Stimulated activated CD8-positive, alpha-beta memory T cell treated with anti-CD3 and anti-CD28 coated beads, Interleukin-12 subunit alpha, Interleukin-12 subunit beta, amount 100 ng/mL, for 1 hour (primary cell): ENCODE measurements around the gene PPP2R1B.

ENCODE experiments used
- DNase-seq: peaks from one replicate; pipeline ENCODE4 v3.0.0-alpha.2; 2020; ENCODE audit warnings: low read depth

Gene PPP2R1B

DNA sequence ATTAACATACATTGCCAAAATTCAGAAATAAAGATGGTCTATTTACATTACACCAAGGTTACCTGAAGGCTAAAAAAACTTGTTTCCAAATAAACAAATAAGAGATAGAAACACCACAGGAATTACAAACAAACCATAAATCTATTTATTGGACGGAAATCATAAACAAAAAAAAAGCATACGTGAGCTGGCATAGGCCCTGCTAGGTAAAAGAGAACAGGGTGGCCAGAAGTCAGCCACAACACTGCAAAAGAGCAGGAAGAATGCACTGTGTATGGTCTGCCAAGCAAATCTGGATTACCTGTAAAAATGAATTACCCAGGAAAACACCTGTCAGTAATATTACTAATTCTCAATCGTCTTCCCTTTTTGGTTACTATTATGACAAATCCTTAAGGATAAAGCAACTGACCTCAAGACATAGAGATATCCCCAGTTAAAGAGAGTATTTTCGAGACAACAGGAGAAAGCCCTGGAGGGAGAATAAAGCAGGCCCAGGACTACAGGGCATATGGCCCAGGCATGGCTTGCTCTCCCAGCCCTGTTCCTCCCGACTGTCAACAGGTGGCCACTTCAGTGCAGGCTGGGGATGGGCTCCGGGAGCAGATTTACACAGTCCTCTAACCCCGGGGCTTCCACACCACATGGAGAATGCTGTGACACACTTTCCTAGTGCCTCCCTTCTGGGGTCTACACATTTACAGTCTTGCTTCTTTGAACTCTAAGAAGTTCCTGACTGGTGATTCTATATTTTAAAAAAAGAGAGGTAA is 18.0 kb downstream of the PPP2R1B start:
- DNase-seq = no peak

DNA sequence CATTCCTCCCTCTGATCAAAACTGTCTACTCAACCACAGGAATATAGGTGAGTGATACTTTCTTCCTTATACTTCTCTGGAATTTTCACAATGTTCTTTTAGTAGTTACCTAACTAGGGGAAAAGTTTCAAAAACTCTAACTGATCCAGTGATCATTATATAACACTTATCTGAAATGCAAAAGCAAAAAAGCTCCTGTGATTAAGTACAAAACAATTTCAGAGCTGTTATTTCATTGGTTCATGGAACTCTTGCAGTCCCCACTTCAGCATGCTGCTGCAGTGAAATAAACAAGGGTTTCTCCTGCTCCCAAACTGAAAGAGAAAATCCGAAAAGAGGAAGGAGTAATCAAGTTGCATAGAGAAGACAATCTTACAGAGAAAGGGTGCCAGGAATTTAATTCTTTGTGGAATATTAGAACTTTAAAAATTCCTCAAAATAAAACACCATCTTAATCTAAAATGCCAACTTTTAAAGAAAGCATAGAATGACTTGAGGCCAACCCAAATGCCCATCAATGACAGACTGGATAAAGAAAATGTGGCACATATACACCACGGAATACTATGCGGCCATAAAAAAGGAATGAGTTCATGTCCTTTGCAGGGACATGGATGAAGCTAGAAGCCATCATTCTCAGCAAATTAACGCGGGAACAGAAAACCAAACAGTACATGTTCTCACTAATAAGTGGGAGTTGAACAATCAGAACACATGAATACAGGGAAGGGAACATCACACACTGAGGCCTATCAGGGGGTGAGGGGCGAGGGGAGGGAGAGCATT is 20.3 kb downstream of the PPP2R1B start:
- no peak for DNase-seq

DNA sequence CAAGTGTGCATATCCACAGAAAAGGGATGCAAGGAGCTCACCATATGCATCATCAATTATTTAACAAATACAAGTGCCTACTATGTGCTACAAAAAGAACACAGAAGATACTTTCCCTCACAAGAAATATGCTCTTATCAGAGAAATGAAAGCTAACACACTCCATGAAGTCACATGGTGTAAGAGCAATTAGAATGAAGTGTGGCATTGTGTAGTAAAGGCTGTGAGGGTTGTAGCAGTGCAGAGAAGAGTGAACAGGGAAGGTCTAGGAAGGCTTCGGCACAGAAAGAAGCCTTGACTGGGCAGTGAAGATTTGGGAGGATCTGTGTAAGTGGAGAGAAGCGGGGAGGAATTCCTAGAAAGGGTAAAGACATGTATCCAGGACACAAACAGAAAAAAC is 22.5 kb downstream of the PPP2R1B start:
- no peak for DNase-seq

DNA sequence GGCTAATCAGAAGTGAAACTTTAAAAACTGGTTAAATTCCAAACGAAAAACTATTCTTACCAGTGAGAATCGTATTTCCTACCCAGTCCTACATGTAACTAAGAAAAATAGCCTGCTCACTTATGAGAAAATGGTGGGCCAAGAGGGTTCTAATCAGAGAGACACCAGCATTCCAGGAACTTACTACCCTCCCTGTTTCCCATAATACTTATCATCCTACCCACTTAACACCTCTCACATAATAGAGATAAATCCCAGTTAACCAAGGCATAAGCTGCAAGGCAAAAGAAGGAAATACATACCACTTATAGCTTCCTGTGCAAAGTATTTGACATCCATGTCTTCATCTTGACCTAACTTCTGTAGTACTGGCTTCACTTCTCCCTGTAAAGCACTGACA is 24.4 kb downstream of the PPP2R1B start:
- no peak for DNase-seq

DNA sequence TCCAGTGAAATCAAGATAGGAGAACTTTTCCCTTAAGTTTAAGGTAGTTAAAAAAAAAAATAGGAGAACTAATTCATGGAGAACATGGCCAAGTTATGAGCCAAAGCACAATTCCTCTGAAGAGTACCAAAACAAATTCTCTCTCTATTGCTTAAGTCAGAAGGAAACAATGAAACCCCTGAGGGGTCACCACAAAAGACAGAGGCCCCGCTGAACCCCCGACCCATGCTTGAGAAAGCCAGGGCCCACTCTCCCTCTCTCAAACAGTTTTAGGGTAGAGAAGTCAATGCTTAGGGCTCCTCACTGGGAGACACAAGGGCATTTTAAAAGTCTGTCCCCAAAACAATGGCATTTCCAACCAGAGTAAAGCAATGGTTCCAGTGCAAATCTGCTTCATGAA is 26.9 kb downstream of the PPP2R1B start:
- no peak for DNase-seq

DNA sequence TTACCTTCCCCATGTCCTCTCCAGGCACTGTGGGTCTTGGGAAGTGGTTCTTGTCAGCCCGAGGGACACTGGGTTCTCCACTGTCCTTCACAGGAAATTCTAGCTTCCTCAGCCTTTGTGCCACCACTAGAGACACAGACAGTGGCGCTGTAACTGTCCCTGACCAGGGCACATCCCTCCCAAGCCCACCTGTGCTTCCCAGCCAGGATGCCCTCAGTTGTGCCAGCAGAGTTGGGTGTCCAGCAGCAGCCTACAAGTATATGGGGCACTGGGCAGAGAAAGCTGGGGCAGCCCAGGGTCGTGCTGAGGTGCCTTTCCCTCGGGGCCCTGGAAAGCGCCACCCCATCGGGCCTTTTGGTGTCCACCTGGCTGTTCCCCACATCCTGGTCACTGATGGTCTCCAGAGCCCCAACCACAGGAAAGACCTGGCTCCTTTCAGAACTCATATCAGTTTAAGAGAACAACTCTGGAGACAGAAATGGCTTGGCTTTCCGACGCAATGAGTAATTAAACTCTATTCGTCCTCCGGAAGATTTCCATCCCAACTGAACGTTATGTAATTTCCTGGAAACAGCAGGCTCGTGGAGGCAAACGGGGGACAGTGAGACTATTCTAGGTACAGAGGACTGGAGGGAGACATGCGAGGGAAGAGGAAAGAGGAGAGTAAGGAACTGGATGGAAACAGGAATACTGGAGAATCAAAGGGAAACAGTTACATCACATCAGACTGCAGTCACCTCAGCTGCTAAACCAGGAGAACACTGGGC is 28.6 kb downstream of the PPP2R1B start:
- DNase-seq = no peak

DNA sequence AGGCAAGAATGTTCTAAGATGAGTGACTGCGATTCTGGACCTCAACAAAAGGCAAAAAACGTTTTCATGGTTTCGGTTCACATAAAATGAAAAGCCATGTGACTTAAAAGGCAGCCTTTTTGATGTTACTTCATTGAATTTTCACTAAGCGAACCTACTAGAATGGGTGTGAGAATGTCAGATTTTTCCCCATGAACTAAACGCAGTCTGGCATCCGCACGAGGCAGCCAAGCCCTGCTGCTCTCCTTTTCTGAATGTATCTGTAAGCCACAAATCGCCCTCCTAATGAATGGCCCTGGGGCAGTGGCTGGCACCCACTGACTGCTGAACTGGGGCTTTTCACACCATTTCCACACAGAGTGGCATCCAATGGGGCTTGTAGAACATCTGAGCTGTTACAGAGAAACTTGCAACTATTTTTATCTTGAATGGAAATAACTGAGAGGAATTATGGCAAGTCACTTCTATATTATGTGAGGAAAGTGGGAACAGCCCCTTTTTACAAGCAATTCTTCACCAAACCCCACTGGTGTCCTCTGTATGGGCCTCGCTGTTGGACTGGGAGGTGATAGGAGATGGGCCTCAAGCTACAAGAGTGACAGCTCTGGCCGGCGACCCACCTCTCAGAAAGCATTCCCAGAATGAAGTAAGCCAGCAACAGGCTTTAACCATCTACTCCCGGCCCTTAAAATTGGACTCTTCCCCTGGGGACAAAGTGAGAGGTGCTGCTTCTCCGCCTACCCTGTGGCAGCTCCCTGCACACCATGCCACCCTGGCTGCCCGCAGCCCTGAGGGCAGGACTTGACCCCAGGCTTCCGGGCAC is 29.4 kb downstream of the PPP2R1B start:
- DNase-seq = no peak

DNA sequence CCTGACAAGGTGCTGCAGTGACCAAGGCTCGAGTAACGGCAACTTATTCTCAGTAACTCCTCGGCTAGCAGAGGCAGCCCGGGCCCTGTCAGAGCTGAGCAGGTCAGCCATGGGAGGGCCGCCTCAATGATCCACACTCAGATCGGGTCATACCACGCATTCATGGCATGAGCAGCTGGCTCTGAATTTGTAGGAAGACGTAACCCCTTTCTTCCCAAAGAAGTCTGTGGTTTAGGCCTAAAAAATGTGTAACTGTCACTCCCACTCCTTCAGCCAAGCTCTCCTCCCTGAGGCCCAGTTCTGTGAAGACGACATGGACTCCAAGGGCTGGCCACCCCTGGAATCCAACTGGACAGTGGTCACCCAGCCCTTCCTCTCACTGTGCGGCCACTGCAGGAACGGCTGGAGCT is 30.0 kb downstream of the PPP2R1B start:
- no peak for DNase-seq

DNA sequence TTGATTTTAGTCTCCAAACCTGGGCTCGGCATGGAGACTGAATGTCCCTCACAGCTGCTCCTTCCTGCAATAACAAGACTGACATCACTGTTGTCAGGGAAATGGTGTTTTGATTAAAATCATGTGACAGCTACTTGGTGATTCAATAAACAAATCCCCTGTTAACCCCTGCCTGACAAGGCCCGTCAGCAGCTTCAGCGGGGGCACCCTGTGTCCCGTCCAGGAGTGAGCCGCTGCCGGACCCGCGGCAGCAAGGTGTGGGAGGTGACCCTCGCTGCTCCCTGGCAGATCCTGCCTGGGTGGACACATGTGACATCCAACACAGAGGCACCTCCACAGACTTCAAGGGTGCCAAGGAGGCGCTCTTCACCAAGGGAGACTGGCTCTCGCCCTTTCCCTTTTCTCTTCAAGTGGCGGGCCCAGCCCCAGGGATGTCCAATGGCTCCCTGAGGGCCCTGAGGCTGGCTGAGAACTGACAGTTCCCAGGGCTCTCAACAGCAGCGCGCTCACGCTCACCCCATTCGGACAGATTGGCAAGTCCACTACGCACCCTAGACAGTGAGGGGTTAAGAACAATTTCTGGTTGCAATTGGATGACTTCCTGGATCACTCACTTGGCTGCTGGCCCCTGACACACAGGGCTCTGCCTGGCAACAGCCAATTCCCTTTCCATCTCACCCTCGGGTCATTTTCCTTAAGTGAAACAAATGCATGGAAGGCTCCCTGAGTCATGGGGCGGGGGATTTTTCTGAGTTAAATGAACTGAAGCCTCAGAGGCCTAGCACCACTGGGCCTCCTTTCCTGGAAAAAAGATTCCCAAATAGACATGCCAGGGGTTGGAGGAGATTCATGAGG is 30.7 kb downstream of the PPP2R1B start:
- DNase-seq = no peak

DNA sequence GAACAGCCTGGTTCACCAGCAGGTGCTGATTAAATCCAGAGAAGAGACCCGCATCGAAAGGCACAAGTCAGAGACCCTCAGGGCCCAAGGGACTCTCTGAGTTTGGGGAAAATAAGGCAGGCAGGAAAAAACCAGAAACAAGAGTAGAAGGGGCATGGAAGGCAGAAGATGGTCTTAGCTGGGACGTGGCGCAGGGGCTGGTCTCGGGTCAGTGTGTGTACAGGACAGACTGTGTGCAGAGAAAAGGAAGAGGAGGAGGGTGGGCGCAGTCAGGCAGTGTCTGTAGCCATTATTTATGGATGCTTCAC is 31.3 kb downstream of the PPP2R1B start:
- no peak for DNase-seq

DNA sequence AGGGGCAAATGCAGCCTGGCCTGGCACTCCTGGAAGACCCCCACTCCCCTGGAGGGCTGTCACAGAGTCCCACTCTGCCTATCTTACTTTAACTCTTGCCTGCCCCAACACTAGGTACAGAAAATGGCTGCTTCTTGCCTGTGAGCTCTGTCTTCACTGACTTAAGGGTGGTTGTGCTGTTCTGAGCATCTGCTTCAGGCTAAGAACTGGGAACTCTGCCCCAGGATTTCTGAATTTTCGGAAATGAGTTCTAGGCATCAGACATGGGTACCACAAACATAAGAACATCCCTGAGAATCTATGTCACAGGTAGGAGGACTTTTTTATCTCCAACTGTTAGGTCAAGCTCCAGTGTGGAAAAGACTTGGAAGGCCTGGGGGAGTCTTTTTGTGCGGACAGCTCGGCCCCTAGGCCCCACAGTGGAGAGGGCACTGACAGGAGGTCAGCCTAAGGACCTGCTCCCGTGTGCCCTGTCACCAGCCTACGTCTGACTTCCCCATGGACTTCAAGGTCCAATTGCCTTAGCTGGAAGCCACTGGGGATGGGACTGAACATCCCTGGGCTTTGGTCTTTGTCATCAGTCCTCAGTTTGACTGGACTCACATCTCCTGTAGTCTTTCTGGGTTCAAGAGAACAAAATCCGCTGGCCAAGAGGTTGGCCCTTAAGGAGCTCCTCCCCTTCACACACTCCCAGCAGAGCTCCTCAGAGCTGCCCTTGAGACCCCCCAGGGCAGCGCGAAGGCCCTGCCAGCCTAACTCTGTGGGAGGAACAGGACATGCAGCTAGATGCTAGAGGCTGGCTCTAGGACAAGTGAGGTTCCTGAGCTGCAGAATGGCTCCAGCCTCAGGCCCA is 31.9 kb downstream of the PPP2R1B start:
- DNase-seq = no peak

DNA sequence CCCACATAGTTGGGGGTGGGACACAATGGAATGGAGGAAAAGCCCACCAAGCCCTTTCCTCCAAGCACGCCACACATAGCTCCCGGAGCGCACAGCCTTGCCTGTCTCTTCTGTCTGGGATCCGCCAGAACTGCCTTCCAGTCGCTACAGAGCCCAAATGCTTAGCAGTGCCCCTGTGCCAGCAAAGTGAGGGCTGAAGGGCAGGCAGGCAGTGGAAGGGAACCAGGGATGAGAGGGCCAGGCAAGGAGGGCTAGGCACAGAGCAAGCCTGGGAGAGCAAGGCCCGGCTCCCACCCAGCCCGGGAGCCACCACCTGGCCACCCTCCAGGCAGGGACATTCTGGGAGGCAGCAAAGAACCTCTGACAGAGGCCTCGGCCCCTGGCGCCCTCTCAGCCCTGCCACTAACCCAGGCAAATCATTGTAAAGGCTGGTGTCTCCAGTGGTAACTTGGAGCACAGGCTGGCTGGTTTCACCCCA is 32.5 kb downstream of the PPP2R1B start:
- no peak for DNase-seq

DNA sequence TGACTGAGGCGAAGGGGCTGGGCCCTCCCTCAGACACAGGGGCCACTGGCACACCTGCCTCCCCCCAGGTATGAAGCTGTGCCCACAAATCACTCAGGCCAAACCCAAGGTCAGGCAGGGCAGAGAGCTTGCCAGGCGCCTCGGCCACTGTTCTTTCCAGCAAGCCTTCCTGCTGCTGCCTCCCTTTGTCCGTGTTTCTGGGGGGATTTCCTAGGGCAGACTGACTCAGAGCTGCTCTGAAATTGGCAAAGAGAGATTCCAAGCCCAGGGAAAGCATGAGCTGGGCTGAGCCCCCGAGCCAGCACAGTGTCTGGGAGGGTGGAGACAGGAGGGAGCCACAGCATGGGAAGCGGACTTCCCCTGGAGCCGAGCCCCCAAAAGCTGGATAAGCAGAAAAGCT is 33.2 kb downstream of the PPP2R1B start:
- no peak for DNase-seq

DNA sequence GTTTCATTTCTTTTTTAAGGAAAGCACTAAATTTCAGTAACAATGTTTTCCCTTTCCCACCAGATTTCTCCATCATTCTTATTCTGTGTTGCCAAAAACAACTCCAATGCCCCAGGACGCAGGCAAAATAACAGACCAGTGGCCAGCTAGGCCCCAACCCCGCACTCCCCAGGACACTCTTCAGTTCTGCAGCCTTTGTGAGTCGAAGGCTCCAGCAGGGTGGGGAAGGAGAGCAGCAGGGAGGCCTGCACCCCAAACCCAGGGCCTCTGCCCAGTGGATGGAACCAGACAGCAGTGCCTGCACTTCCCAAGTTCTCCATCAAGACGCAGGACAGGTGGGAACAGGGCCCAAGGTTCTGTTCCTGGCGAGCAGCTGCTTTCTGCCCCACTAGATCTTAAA is 34.4 kb downstream of the PPP2R1B start:
- no peak for DNase-seq

DNA sequence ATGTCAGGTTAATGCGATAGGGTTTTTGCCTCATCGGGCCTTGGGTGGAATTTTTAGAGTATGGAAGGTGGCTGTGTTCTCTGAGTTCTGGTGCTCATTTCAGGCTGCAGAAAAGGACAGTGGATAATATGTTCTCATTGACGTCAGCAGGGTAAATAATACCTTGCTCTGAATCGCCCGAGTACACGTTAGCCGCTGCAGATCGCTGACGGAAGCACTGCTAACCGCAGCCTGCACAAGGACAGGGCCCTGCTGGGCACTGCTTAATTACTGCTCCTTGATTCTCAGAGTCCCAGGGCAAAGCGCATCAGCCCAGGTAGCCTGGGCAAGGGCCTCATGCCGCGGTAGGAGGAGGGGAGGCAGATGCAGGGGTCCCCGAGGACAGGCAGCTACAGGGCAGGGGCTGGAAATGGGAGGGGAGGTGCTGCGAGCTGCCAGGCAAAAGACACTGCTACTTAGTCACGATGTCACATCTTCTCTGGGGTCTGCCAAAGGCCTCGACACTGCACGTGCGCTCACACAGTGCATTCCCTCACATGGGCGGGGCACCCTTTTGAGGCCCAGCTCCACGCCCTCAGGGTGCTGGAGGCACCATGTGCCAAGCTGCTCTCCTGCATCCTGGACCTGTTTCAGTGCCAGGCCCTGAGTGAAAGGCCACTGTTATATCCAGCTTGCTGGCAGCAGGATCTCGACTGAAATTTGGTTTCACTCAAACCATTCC is 35.2 kb downstream of the PPP2R1B start:
- DNase-seq = no peak

DNA sequence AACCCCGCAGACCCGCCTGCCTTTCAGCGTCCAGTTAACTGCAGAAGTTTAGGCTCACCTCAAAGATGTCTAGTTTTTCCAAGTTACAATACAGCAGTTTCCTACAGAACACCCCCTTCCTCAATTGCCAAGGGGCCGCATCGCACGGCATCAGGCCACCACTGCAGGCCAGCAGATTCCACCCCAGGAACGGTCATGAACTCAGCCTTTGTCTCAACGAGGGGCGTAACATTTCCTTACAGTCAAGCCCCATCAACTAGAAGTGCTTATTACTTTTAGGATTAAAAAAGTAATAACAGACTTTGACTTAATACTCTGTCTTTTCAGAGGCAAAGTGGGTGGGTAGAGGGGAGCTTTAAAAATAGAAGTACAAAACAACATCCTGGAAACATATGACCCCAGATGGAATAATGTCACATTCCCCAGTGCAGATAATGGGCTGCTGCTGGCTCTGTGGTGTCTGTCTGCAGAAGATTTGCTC is 36.3 kb downstream of the PPP2R1B start:
- no peak for DNase-seq

DNA sequence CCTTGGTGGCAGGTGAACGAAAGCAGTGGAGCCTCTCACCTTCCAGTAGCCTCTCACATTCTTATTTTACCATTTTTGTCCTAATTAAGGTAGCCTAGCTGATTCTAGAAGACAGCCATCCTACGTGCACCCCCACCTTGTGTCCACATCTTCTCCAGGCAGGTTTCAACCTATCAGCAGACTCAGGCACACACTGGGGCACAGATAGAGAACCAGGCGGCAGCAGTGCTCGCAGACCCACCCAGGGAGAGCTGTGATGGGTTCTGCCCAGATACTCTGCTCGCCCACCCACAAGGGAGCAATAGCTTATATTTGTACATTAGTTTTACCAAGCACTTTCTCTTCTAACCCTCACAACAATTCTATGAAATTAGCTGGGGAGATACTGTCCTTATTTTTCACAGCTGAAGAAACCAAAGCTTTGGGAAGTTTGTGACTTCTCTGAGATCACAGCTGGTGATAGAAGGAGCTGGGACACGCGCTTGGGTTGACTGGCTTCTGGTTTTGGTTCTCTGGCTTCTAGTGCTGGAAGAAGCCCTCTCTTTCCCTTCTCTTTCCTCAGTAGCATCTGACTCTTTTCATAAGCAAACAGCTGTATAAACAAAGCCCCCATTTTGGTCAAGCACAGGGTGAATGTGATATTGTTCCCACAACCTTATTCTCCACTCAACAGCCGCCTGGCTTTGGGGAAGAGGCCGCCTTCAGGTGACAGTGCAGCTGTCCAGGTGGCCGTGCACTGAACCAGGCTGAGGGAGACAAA is 36.9 kb downstream of the PPP2R1B start:
- no peak for DNase-seq

DNA sequence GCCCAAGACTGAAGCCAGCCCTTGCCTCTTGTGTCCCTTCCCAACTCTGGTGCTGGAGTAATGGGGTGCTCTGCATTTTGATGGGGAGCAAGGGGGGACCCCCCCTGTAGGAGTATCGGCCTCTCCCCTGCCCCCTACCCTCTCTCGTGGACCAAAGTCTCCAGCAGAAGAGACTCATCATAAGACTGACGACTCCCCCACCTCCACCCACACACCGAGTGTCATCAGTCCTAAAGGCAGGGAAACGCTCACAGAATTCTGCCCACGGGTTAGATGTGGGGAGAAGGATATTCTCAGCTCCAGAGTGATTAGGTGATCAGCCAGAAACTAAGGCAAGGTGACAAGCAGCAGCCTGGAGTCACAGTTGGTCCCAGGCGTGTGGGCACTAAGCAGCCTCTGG is 38.8 kb downstream of the PPP2R1B start:
- DNase-seq = no peak

DNA sequence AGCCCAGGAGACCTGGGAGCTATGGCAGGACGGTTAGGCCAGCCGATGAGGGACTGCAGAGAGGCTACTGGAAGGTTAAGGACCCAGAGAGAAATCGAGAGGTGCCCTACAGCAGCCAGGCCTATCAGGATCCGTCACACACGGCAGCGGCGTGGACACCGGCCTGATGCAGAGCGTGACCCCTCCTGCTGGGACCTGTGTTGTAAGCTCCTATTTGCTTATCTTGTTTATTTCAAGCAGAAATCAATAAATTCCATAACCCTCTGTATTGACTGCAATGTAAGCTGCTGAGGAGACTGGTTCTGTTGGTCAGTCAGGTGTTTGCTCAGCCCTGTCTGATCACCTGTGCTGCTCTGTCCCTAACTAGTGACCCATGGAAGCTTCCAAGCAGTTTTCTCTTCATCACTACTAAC is 39.9 kb downstream of the PPP2R1B start:
- no peak for DNase-seq
